K562 (cell line): ENCODE results near the gene CSKMT. TPM values are rescaled to one million over a fixed set of nuclear protein-coding genes. Genes with fewer than 3 reads are reported as not detected.

Experiments used
- ASH1L ChIP-seq: fragments of 450-650 bp; IDR thresholded peaks from 2 replicates; pipeline ENCODE4 v1.6.1; 2018; ENCODE audit warnings: borderline replicate concordance, mild to moderate bottlenecking, low read depth; ENCODE audit not compliant: partially characterized antibody
- BRD4 ChIP-seq: fragments of 200-600 bp; sonication (generic); IDR thresholded peaks from 2 replicates; pipeline ENCODE4 v1.6.1; 2017; ENCODE audit warnings: inconsistent platforms
- CHD1 ChIP-seq: fragments of 200-600 bp; sonication (generic); IDR thresholded peaks from one replicate; pipeline ENCODE4 v1.6.1; 2012; ENCODE audit warnings: mild to moderate bottlenecking, moderate library complexity, low read length, inconsistent platforms
- CREM ChIP-seq: IDR thresholded peaks from 2 replicates; pipeline ENCODE4 v1.6.1; 2014; ENCODE audit warnings: antibody characterized with exemption, low read depth
- EP400 ChIP-seq: fragments of 450-650 bp; IDR thresholded peaks from 2 replicates; pipeline ENCODE4 v1.6.1; 2017; ENCODE audit warnings: antibody characterized with exemption, mild to moderate bottlenecking, moderate library complexity
- HCFC1 ChIP-seq: IDR thresholded peaks from 2 replicates; pipeline ENCODE4 v1.6.1; 2012; ENCODE audit warnings: low read depth, low read length, improper control_type of control experiment
- HDAC2 ChIP-seq: fragments of 450-650 bp; IDR thresholded peaks from 2 replicates; pipeline ENCODE4 v1.6.1; 2016; ENCODE audit warnings: mild to moderate bottlenecking
- HMGN3 ChIP-seq: IDR thresholded peaks from 2 replicates; pipeline ENCODE4 v1.6.1; 2011; ENCODE audit warnings: borderline replicate concordance, low read depth, mild to moderate bottlenecking, mixed read lengths, low read length; ENCODE audit not compliant: insufficient read length; ENCODE audit errors: extremely low read depth
- ID3 ChIP-seq, 2 experiments: fragments of 250-450 bp in 1 of 2; fragments of 450-650 bp in 1 of 2; sonication (Bioruptor Pico) in 1 of 2; IDR thresholded peaks; 2 replicates each; pipeline versions ENCODE4 v1.6.1 to v1.8.0; 2016 to 2021; ENCODE audit warnings: mild to moderate bottlenecking in 2 of 2, moderate library complexity in 2 of 2, missing compliant biosample characterization in 1 of 2, missing genetic modification characterization in 1 of 2
- KLF6 ChIP-seq: fragments of 250-450 bp; sonication (Bioruptor Pico); IDR thresholded peaks from 2 replicates; pipeline ENCODE4 v1.4.0; 2020; ENCODE audit warnings: mild to moderate bottlenecking, moderate library complexity, borderline replicate concordance
- NONO ChIP-seq, 2 experiments: fragments of 200-400 bp in 1 of 2; fragments of 450-650 bp in 1 of 2; formaldehyde crosslinking in 1 of 2; IDR thresholded peaks; 2 replicates each; pipeline ENCODE4 v1.6.1; 2017; ENCODE audit warnings: low read depth in 2 of 2, mild to moderate bottlenecking in 2 of 2, moderate library complexity in 2 of 2, low read length in 1 of 2
- NR2C1 ChIP-seq, 2 experiments: fragments of 450-650 bp; IDR thresholded peaks; 2 replicates each; pipeline ENCODE4 v1.6.1; 2017; ENCODE audit warnings: mild to moderate bottlenecking in 2 of 2, antibody characterized with exemption in 1 of 2, inconsistent platforms in 1 of 2, missing compliant biosample characterization in 1 of 2, missing genetic modification characterization in 1 of 2
- POLR2A ChIP-seq: fragments of 450-650 bp; conservative IDR thresholded peaks from 2 replicates; pipeline ENCODE4 v1.6.1; 2016
- RBM25 ChIP-seq: fragments of 200-400 bp; formaldehyde crosslinking; IDR thresholded peaks from 2 replicates; pipeline ENCODE4 v1.6.1; 2018; ENCODE audit warnings: low read length, low read depth, moderate library complexity; ENCODE audit not compliant: severe bottlenecking
- ZNF174 ChIP-seq: fragments of 250-450 bp; sonication (Bioruptor Pico); IDR thresholded peaks from 2 replicates; pipeline ENCODE4 v1.4.0; 2020; ENCODE audit warnings: mild to moderate bottlenecking
- ZNF436 ChIP-seq: fragments of 250-450, 450-650 bp; sonication (Bioruptor Pico); formaldehyde crosslinking; IDR thresholded peaks from 2 replicates; pipeline ENCODE4 v1.7.0; 2020; ENCODE audit warnings: mild to moderate bottlenecking
- polyA plus RNA-seq, 8 experiments: library from polyadenylated mRNA; depleted of rRNA in 4 of 8; stranded (reverse) in 5 of 8; unstranded in 3 of 8; fragments of >200 nt; fragmentation: Nextera tagmentation in 2 of 8; fragmentation: Illumina TruSeq in 1 of 8; extraction: Ambion mirVana in 2 of 8; extraction: Trizol in 1 of 8; gene quantifications; 2 replicates each; pipeline versions ENCODE4 v1.2.1 to v1.2.3, GENCODE V29; 2011 to 2014; ENCODE audit warnings: inconsistent platforms in 1 of 8, missing spikeins in 1 of 8
- total RNA-seq, 7 experiments: library from RNA; depleted of rRNA in 6 of 7; stranded (reverse); fragments of >200 nt in 6 of 7; fragmentation: Illumina TruSeq in 2 of 7; extraction: Trizol in 2 of 7; gene quantifications; 2 replicates each; pipeline versions ENCODE4 v1.2.1 to v1.2.3, GENCODE V29; 2011 to 2021; ENCODE audit warnings: low replicate concordance in 1 of 7
- TF ChIP-seq, protein P1 (sequence below): sonication (generic); formaldehyde crosslinking; IDR thresholded peaks from 2 replicates; pipeline ENCODE4 v1.8.0; 2022; ENCODE audit warnings: mild to moderate bottlenecking, missing genetic modification reagents
- TF ChIP-seq, protein P2 (sequence below): fragments of 450-650 bp; IDR thresholded peaks from 2 replicates; pipeline ENCODE4 v1.6.1; 2016; ENCODE audit warnings: low read depth

Gene CSKMT
- total and polyA plus RNA-seq, 9 of the 15 experiments (the other 6 are each of a cell fraction or from before 2014, with no cell fraction given) = 10.3 to 108 (median 27.2) TPM

GRCh38 chr11:62645946-62646824, 18.9 kb upstream of the CSKMT start, which contains the start of gene GANAB (continued):
- TF ChIP-seq HMGN3 (peak; percentile 63), KLF6 (CRISPR knock-in tag) (no peak), HCFC1 (peak; percentile 69), ZNF174 (CRISPR knock-in tag) (no peak), NR2C1 (IDR thresholded peaks at IDR 0.05) (peak; percentile 97), NR2C1 (tag; IDR thresholded peaks at IDR 0.05) (peak; percentile 98), CHD1 (peak; percentile 97), POLR2A (peak; percentile 94), RBM25 (no peak), CREM (peak; percentile 93), BRD4 (peak; percentile 90), EP400 (peak; percentile 88), HDAC2 (no peak), NONO (IDR thresholded peaks at IDR 0.05; ENCODE audit: low read depth in 2 of 2, low read length in 1 of 2) (no peak), ZNF436 (CRISPR knock-in tag) (no peak), ASH1L (no peak), ID3 (CRISPR knock-in tag; IDR thresholded peaks at IDR 0.05) (no peak), ID3 (tag; IDR thresholded peaks at IDR 0.05) (peak; percentile 55; the same call in 1 of the 2 replicates)
- TF ChIP-seq, protein P1, sequence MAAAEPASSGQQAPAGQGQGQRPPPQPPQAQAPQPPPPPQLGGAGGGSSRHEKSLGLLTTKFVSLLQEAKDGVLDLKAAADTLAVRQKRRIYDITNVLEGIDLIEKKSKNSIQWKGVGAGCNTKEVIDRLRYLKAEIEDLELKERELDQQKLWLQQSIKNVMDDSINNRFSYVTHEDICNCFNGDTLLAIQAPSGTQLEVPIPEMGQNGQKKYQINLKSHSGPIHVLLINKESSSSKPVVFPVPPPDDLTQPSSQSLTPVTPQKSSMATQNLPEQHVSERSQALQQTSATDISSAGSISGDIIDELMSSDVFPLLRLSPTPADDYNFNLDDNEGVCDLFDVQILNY = peak; percentile 71; the same call in 1 of the 2 replicates
- TF ChIP-seq, protein P2, sequence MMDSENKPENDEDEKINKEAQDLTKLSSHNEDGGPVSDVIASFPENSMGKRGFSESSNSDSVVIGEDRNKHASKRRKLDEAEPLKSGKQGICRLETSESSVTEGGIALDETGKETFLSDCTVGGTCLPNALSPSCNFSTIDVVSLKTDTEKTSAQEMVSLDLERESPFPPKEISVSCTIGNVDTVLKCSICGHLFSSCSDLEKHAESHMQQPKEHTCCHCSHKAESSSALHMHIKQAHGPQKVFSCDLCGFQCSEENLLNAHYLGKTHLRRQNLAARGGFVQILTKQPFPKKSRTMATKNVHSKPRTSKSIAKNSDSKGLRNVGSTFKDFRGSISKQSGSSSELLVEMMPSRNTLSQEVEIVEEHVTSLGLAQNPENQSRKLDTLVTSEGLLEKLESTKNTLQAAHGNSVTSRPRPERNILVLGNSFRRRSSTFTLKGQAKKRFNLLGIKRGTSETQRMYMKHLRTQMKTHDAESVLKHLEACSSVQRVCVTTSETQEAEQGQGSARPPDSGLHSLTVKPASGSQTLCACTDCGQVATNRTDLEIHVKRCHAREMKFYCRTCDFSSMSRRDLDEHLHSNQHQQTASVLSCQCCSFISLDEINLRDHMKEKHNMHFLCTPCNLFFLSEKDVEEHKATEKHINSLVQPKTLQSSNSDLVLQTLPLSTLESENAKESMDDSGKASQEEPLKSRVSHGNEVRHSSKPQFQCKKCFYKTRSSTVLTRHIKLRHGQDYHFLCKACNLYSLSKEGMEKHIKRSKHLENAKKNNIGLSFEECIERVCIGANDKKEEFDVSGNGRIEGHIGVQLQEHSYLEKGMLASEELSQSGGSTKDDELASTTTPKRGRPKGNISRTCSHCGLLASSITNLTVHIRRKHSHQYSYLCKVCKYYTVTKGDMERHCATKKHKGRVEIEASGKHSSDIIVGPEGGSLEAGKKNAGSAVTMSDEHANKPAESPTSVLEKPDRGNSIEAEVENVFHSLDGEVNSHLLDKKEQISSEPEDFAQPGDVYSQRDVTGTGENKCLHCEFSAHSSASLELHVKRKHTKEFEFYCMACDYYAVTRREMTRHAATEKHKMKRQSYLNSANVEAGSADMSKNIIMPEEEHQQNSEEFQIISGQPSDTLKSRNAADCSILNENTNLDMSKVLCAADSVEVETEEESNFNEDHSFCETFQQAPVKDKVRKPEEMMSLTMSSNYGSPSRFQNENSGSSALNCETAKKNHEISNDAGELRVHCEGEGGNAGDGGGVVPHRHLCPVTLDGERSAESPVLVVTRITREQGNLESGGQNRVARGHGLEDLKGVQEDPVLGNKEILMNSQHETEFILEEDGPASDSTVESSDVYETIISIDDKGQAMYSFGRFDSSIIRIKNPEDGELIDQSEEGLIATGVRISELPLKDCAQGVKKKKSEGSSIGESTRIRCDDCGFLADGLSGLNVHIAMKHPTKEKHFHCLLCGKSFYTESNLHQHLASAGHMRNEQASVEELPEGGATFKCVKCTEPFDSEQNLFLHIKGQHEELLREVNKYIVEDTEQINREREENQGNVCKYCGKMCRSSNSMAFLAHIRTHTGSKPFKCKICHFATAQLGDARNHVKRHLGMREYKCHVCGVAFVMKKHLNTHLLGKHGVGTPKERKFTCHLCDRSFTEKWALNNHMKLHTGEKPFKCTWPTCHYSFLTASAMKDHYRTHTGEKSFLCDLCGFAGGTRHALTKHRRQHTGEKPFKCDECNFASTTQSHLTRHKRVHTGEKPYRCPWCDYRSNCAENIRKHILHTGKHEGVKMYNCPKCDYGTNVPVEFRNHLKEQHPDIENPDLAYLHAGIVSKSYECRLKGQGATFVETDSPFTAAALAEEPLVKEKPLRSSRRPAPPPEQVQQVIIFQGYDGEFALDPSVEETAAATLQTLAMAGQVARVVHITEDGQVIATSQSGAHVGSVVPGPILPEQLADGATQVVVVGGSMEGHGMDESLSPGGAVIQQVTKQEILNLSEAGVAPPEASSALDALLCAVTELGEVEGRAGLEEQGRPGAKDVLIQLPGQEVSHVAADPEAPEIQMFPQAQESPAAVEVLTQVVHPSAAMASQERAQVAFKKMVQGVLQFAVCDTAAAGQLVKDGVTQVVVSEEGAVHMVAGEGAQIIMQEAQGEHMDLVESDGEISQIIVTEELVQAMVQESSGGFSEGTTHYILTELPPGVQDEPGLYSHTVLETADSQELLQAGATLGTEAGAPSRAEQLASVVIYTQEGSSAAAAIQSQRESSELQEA = no peak
